ENCODE results near the gene LEPR. TPM values are rescaled to one million over a fixed set of nuclear protein-coding genes. Genes with fewer than 3 reads are reported as not detected.

LEPR gene
- total RNA-seq, 1 experiment from 2014 or later: 1.6 TPM

GRCh38 chr1:65432918-65433317, 12.4 kb downstream of the LEPR start:
- Histone ChIP-seq H3K36me3 (ENCODE audit: insufficient read depth, low read length, poor library complexity, severe bottlenecking) (no peaks in the 10 kb centered on the region), H3K4me3 (ENCODE audit: low read depth, low read length, poor library complexity, severe bottlenecking) (no peak overlapping the region), H3K4me1 (ENCODE audit: insufficient read depth, low read length, poor library complexity, severe bottlenecking) (no peaks in the 10 kb centered on the region), H3K27ac (ENCODE audit: low read depth, low read length, poor library complexity, severe bottlenecking) (no peak overlapping the region), H3K9me3 (ENCODE audit: low read depth, low read length, poor library complexity, severe bottlenecking) (no peaks in the 10 kb centered on the region), H3K27me3 (replicated peaks; ENCODE audit: insufficient read depth, low read depth, low read length, poor library complexity) (no peaks in the 10 kb centered on the region)
- intact Hi-C loops (cut with micrococcal nuclease; ENCODE audit: unreplicated experiment): no loop called here
- TF ChIP-seq EZH2 (IDR thresholded peaks at IDR 0.05; ENCODE audit: borderline replicate concordance, low read depth, low read length, poor library complexity, severe bottlenecking): no peak
- no peak for TF ChIP-seq CTCF (conservative IDR thresholded peaks at IDR 0.05; ENCODE audit: low read depth, low read length)
- ChIA-PET POLR2A (ENCODE audit: low non-redundant PET) (no interaction called here), CTCF (no interaction called here)
- BruUV-seq (replicated peaks): TSS peak; percentile 14
- no peak for DNase-seq (ENCODE audit: low spot score)

DNA sequence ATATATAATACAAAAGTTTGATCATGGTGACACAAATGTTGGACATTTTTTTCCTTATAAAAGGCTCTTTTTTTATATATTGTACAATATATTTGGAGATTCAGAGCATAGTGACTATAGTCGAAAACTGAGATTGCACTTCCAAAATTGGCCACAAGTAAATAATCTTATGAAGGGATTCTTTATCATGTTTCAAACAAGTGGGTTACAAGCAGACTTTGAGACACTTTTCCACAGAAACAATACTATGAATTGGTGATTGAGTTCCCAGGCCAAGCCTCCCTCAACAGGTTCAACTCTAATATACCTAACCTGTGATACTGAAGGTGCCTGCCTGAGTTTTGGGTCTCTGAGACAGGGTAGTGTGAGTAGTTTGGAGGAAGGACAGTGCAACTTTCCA, 13.8 kb downstream of the LEPR start:
- TF ChIP-seq CTCF (conservative IDR thresholded peaks at IDR 0.05; ENCODE audit: low read depth, low read length) (peak; percentile 26; the same call in 1 of the 2 replicates), EZH2 (IDR thresholded peaks at IDR 0.05; ENCODE audit: borderline replicate concordance, low read depth, low read length, poor library complexity, severe bottlenecking) (no peak)
- no peak for DNase-seq (ENCODE audit: low spot score)
- intact Hi-C loops (cut with micrococcal nuclease; ENCODE audit: unreplicated experiment): no loop called here
- BruUV-seq (replicated peaks): no TSS peak
- H3K27ac ChIP-seq (ENCODE audit: low read depth, low read length, poor library complexity, severe bottlenecking): no peak overlapping the region
- ChIA-PET POLR2A (ENCODE audit: low non-redundant PET) (no interaction called here), CTCF (no interaction called here)
- no peaks in the 10 kb centered on the region for H3K9me3 ChIP-seq (ENCODE audit: low read depth, low read length, poor library complexity, severe bottlenecking)
- H3K4me1 ChIP-seq (ENCODE audit: insufficient read depth, low read length, poor library complexity, severe bottlenecking): no peaks in the 10 kb centered on the region
- H3K4me3 ChIP-seq (ENCODE audit: low read depth, low read length, poor library complexity, severe bottlenecking): no peak overlapping the region
- no peaks in the 10 kb centered on the region for H3K27me3 ChIP-seq (replicated peaks; ENCODE audit: insufficient read depth, low read depth, low read length, poor library complexity)
- no peaks in the 10 kb centered on the region for H3K36me3 ChIP-seq (ENCODE audit: insufficient read depth, low read length, poor library complexity, severe bottlenecking)

DNA sequence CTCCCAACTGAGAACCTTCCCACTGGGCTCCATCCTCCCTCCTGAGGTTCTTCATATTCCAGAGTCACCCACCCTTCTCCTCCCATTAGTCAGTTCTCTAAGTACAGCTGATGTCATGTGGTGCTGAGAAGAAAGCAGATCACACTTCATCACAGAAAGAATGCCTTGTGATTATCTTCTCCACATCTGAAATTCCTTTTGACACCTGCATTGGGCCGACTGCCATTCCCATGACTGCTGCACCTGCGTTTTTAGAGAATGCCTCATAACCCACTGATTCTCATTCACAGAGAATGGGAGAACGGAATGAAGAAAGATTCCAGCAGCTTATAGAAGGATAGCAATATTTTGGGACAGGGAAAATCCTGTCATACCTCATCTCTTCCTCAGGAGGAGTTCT, 14.3 kb downstream of the LEPR start:
- BruUV-seq (replicated peaks): no TSS peak
- POLR2A ChIA-PET (ENCODE audit: low non-redundant PET): no interaction called here

More for the DNA sequence above, 14.3 kb downstream of the LEPR start:
- DNase-seq (ENCODE audit: low spot score): no peak
- Histone ChIP-seq H3K9me3 (ENCODE audit: low read depth, low read length, poor library complexity, severe bottlenecking) (no peaks in the 10 kb centered on the region), H3K27ac (ENCODE audit: low read depth, low read length, poor library complexity, severe bottlenecking) (no peak overlapping the region), H3K4me1 (ENCODE audit: insufficient read depth, low read length, poor library complexity, severe bottlenecking) (no peaks in the 10 kb centered on the region), H3K4me3 (ENCODE audit: low read depth, low read length, poor library complexity, severe bottlenecking) (no peak overlapping the region), H3K36me3 (ENCODE audit: insufficient read depth, low read length, poor library complexity, severe bottlenecking) (no peaks in the 10 kb centered on the region), H3K27me3 (replicated peaks; ENCODE audit: insufficient read depth, low read depth, low read length, poor library complexity) (no peaks in the 10 kb centered on the region)
- CTCF ChIA-PET: no interaction called here
- no peak for TF ChIP-seq EZH2 (IDR thresholded peaks at IDR 0.05; ENCODE audit: borderline replicate concordance, low read depth, low read length, poor library complexity, severe bottlenecking)
- TF ChIP-seq CTCF (conservative IDR thresholded peaks at IDR 0.05; ENCODE audit: low read depth, low read length): no peak
- intact Hi-C loops (cut with micrococcal nuclease; ENCODE audit: unreplicated experiment): no loop called here

Data from A673 (cell line).